SH-SY5Y (cell line): ENCODE data around the gene YBEY.

Experiments
- GATA2 ChIP-seq: IDR thresholded peaks from 2 replicates; pipeline ENCODE4 v1.6.1; 2011; ENCODE audit warnings: mild to moderate bottlenecking, low read depth, low read length
- GATA3 ChIP-seq: IDR thresholded peaks from 2 replicates; pipeline ENCODE4 v1.6.1; 2011; ENCODE audit warnings: low read depth, mild to moderate bottlenecking, low read length, moderate library complexity

The YBEY gene

GRCh38 chr21:46325073-46325912 lies 39.2 kb downstream of the YBEY start:
- TF ChIP-seq GATA2 (no peak), GATA3 (no peak)

- TF ChIP-seq GATA3 (no peak), GATA2 (no peak)
These were observed 40.1 kb downstream of the YBEY start for GRCh38 chr21:46326110-46326703.

GRCh38 chr21:46327711-46328110 lies 41.6 kb downstream of the YBEY start:
- TF ChIP-seq GATA2 (no peak), GATA3 (no peak)

- TF ChIP-seq GATA3 (no peak), GATA2 (no peak)
These were observed 42.0 kb downstream of the YBEY start for GRCh38 chr21:46328151-46328550.

DNA sequence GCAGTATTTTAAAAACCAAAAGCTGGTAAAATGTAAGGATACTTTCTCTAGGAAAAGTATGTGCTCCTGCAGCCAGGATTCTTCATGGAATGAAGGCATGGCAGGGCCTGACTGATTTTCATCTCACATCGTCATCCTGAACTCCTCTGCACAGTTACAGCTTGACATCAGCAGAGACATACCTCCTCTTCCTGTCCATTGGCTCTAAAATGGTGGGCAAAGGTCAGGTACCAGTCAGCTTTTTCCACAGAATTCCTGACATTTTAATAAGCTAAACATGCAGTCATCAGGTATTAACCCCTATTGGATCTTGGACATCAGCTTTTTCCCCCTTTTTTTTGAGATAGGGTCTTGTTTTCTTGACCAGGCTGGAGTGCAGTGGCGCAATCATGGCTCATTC lies 43.7 kb downstream of the YBEY start:
- TF ChIP-seq GATA3 (no peak), GATA2 (no peak)

GRCh38 chr21:46334351-46335140 lies 48.4 kb downstream of the YBEY start:
- no peak for TF ChIP-seq GATA3
- no peak for TF ChIP-seq GATA2

DNA sequence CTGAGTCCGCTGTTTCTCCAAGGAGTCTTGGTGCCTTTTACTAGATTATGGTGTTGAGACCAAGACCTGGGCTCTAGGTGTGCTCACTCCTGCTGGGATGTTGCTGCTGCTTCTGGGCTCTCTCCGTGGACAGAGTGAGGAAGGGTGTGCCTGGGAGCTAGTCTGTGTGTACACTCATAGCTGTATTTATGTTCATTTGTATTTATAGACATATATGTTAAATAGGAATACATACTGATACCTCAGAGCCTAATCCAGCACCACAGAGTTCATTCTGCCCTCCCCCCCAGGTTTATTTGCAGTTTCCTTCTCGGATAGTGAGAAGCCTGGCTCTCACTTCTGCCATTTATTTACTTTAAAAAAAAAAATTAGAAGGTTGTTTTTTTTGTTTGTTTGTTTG lies 50.5 kb downstream of the YBEY start:
- TF ChIP-seq GATA2 (no peak), GATA3 (no peak)

DNA sequence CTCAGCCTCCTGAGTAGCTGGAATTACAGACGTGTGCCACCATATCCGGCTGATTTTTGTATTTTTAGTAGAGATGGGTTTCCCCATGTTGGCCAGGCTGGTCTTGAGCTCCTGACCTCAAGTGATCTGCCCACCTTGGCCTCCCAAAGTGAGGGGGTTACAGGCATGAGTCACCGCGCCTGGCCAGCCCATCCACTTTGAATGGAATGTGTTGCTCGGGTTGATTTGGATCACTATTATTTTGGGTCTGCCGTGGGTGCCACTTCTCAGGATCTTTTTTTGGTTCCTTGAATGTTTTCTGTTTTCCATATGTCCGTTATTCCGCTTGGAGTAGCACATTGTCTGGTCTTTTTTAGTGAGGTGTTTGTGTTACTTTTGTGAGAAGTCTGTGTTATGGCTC lies 54.9 kb downstream of the YBEY start:
- TF ChIP-seq GATA2 (no peak), GATA3 (no peak)

DNA sequence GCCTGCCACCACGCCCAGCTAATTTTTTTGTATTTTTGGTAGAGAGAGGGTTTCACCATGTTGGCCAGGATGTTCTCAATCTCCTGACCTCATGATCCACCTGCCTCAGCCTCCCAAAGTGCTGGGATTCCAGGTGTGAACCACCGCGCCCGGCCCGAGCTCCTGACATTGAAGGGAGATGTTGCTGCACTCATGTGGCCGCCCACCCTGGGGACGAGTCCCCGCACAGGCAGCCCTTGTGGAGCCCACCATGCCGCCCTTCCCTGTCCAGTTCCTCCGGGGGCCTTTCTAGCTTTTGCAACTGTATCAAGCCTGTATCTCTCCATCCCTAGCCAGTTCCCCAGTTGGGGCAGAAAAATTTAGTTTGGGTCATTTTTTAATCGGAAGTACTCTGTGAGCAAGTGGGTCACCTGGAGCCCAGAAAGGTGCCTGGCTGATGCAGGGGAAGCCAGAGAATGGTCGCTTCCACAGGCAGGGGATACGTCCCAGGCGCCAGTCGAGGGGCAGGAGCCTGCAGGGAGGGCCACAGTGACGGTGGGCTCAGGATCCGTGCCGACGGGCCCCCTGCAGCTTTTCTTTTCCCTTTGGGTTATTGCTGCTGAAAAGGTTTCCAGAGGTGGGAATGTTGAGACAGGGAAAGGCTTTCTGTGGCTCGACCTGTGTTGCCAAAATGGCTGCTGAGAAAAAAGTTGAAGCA lies 58.2 kb downstream of the YBEY start:
- TF ChIP-seq GATA2 (no peak), GATA3 (no peak)

DNA sequence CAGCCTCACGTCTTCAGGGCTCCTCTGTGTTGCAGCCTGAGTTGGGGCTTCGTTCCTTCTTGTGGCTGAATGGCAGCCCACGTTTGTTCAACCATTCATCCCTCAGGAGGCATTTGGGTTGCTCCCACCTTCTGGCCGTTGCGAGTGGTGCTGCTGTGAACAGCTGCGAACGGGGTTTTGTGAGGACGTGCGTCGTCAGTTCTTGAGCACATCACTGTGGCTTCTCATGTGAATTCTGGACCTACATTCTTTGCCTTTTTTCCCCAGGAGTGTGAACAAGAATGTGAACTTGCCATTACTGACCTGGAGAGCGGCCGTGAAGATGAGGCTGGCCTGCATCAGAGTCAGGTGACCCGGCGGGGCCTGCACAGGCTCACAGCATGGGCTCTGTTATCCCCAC lies 59.7 kb downstream of the YBEY start:
- no peak for TF ChIP-seq GATA3
- TF ChIP-seq GATA2 = no peak

GRCh38 chr21:46346296-46347202 lies 60.4 kb downstream of the YBEY start:
- no peak for TF ChIP-seq GATA2
- TF ChIP-seq GATA3 = no peak

GRCh38 chr21:46347203-46347550 lies 61.0 kb downstream of the YBEY start:
- no peak for TF ChIP-seq GATA2
- TF ChIP-seq GATA3 = no peak
